Liver (tissue), 9 donors: ENCODE data around the gene TCERG1L. TPM values are rescaled to one million over a fixed set of nuclear protein-coding genes. Genes with fewer than 3 reads are reported as not detected.

Source experiments
- DNase-seq: peaks from one replicate; pipeline ENCODE4 v3.0.0-alpha.2; 2017; ENCODE audit warnings: low spot score
- H3K27ac ChIP-seq, 2 donors: one replicate each; pipeline ENCODE4 v1.7.0; 2013; ENCODE audit warnings: inconsistent platforms in 2 of 2, low read length in 2 of 2, control low read depth in 1 of 2, low read depth in 1 of 2, mild to moderate bottlenecking in 1 of 2
- H3K27me3 ChIP-seq, 4 donors: one replicate each; pipeline versions ENCODE4 v1.6.1 to v1.7.0; 2013; ENCODE audit warnings: low read length in 3 of 4, inconsistent platforms in 1 of 4, mild to moderate bottlenecking in 1 of 4, moderate library complexity in 1 of 4; ENCODE audit not compliant: control insufficient read depth in 4 of 4, insufficient read depth in 4 of 4
- H3K36me3 ChIP-seq, 4 donors: one replicate each; pipeline versions ENCODE4 v1.6.1 to v1.7.0; 2013; ENCODE audit warnings: low read length in 3 of 4, mild to moderate bottlenecking in 3 of 4, low read depth in 1 of 4, moderate library complexity in 1 of 4; ENCODE audit not compliant: control insufficient read depth in 4 of 4, insufficient read depth in 3 of 4
- H3K4me1 ChIP-seq, 4 donors: one replicate each; pipeline versions ENCODE4 v1.6.1 to v1.7.0; 2013; ENCODE audit warnings: low read length in 3 of 4, mild to moderate bottlenecking in 3 of 4, moderate library complexity in 1 of 4; ENCODE audit not compliant: control insufficient read depth in 4 of 4, insufficient read depth in 4 of 4
- H3K4me3 ChIP-seq, 3 donors: one replicate each; pipeline versions ENCODE4 v1.6.1 to v1.7.0; 2013; ENCODE audit warnings: low read length in 3 of 3, control low read depth in 1 of 3, low read depth in 1 of 3, mild to moderate bottlenecking in 1 of 3
- H3K9ac ChIP-seq, 2 donors: one replicate each; pipeline ENCODE4 v1.7.0; 2013; ENCODE audit warnings: low read length in 2 of 2, mild to moderate bottlenecking in 2 of 2, moderate library complexity in 2 of 2, control low read depth in 1 of 2, low read depth in 1 of 2
- H3K9me3 ChIP-seq, 4 donors: one replicate each; pipeline versions ENCODE4 v1.6.1 to v1.7.0; 2013; ENCODE audit warnings: low read length in 3 of 4; ENCODE audit not compliant: control insufficient read depth in 4 of 4
- ATF3 ChIP-seq: IDR thresholded peaks from 2 replicates; pipeline ENCODE4 v1.6.1; 2016; ENCODE audit warnings: antibody characterized with exemption
- EGR1 ChIP-seq, 2 donors: IDR thresholded peaks; 2 replicates each; pipeline ENCODE4 v1.6.1; 2016 to 2018; ENCODE audit warnings: antibody characterized with exemption in 2 of 2, low read depth in 2 of 2
- FOXA1 ChIP-seq: IDR thresholded peaks from 2 replicates; pipeline ENCODE4 v1.6.1; 2016; ENCODE audit warnings: antibody characterized with exemption
- FOXA2 ChIP-seq: IDR thresholded peaks from 2 replicates; pipeline ENCODE4 v1.6.1; 2016; ENCODE audit warnings: antibody characterized with exemption
- GABPA ChIP-seq, 2 donors: IDR thresholded peaks in 1 of 2; conservative IDR thresholded peaks in 1 of 2; 2 replicates each; pipeline ENCODE4 v1.6.1; 2016; ENCODE audit warnings: antibody characterized with exemption in 2 of 2, mild to moderate bottlenecking in 1 of 2, moderate library complexity in 1 of 2
- HNF4A ChIP-seq, 2 donors: conservative IDR thresholded peaks; 2 replicates each; pipeline ENCODE4 v1.6.1; 2016; ENCODE audit warnings: antibody characterized with exemption in 2 of 2, mild to moderate bottlenecking in 2 of 2
- HNF4G ChIP-seq: IDR thresholded peaks from 2 replicates; pipeline ENCODE4 v1.6.1; 2016; ENCODE audit warnings: antibody characterized with exemption
- JUND ChIP-seq, 2 donors: IDR thresholded peaks; 2 replicates each; pipeline ENCODE4 v1.6.1; 2016; ENCODE audit warnings: antibody characterized with exemption in 2 of 2
- NR2F2 ChIP-seq: IDR thresholded peaks from 2 replicates; pipeline ENCODE4 v1.6.1; 2016; ENCODE audit warnings: antibody characterized with exemption
- RAD21 ChIP-seq, 2 donors: IDR thresholded peaks; 2 replicates each; pipeline ENCODE4 v1.6.1; 2016; ENCODE audit warnings: antibody characterized with exemption in 2 of 2, mild to moderate bottlenecking in 2 of 2
- REST ChIP-seq: IDR thresholded peaks from 2 replicates; pipeline ENCODE4 v1.6.1; 2016; ENCODE audit warnings: antibody characterized with exemption, mild to moderate bottlenecking
- RXRA ChIP-seq, 2 donors: IDR thresholded peaks; 2 replicates each; pipeline ENCODE4 v1.6.1; 2017 to 2018; ENCODE audit warnings: antibody characterized with exemption in 2 of 2, mild to moderate bottlenecking in 1 of 2
- SP1 ChIP-seq: IDR thresholded peaks from 2 replicates; pipeline ENCODE4 v1.6.1; 2018; ENCODE audit warnings: antibody characterized with exemption, mild to moderate bottlenecking
- TAF1 ChIP-seq: conservative IDR thresholded peaks from 2 replicates; pipeline ENCODE4 v1.6.1; 2016; ENCODE audit warnings: antibody characterized with exemption, mild to moderate bottlenecking
- YY1 ChIP-seq: IDR thresholded peaks from 2 replicates; pipeline ENCODE4 v1.6.1; 2016; ENCODE audit warnings: antibody characterized with exemption, mild to moderate bottlenecking
- WGBS: extraction: QIAGEN DNeasy Blood & Tissue Kit; methylation state at CpG from one replicate; pipeline ENCODE4 v1.1.7; 2013; 5-methylcytosine and 5-hydroxymethylcytosine counted together
- polyA plus RNA-seq, 2 donors: library from polyadenylated mRNA; stranded (reverse) in 1 of 2; unstranded in 1 of 2; fragments of 200-250 nt in 1 of 2; fragments of >200 nt in 1 of 2; fragmentation: Nextera tagmentation in 1 of 2; extraction: Ambion mirVana in 1 of 2; gene quantifications; one replicate each; pipeline versions ENCODE4 v1.2.1 to v1.2.3, GENCODE V29; 2013 to 2015
- total RNA-seq, 2 donors: library from RNA; depleted of rRNA; stranded (reverse); fragments of >200 nt; gene quantifications; one replicate each; pipeline ENCODE4 v1.2.3, GENCODE V29; 2014
- TF ChIP-seq, protein P1 (sequence below): IDR thresholded peaks from 2 replicates; pipeline ENCODE4 v1.6.1; 2016; ENCODE audit warnings: antibody characterized with exemption
- TF ChIP-seq, protein P2 (sequence below): IDR thresholded peaks from 2 replicates; pipeline ENCODE4 v1.6.1; 2016; ENCODE audit warnings: antibody characterized with exemption
- TF ChIP-seq, protein P3 (sequence below): fragments of 150-350 bp; IDR thresholded peaks from 2 replicates; pipeline ENCODE4 v1.5.1; 2017; ENCODE audit warnings: improper control_type of control experiment, low read depth, low read length; ENCODE audit not compliant: missing input control
- donor health status: healthy.
- donor health status: healthy.
- donor health status: healthy.
- donor health status: healthy.
- donor health status: healthy.

TCERG1L gene
- total and polyA plus RNA-seq, 4 donors = not detected

DNA sequence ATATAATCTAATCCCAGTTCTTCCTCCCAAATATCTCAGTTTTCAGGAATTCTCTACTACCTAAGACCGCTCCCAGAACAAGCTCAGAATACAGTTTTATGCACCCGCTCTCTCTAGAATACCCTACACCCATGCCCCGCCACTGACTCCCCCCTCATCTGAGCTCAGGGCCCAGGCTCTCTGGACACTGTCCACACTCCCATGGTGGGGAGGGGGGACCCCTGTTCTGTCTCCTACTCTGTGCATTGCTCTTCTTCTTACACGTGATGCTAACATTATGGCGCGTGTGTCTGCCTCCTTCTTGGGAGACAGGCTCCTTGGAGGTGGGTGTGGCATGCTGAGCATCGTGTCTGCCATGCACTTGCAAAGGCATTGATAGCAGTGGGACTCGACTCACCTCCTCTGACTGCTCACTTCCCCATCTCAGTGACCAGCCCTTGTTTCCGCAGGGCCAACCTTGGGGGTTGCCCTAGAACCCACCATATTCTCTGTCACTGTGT, 127.9 kb downstream of the TCERG1L start:
- H3K4me1 ChIP-seq = no peaks in the 10 kb centered on the region
- no peak for DNase-seq
- no peak overlapping the region for H3K4me3 ChIP-seq
- H3K36me3 ChIP-seq = no peaks in the 10 kb centered on the region
- no peak overlapping the region for H3K9ac ChIP-seq
- no peak overlapping the region for H3K27ac ChIP-seq
- TF ChIP-seq ATF3 (no peak), GABPA (IDR thresholded peaks at IDR 0.05 in 1 of 2, conservative IDR thresholded peaks at IDR 0.05 in 1 of 2) (no peak), RXRA (IDR thresholded peaks at IDR 0.05) (no peak), HNF4A (conservative IDR thresholded peaks at IDR 0.05) (no peak), RAD21 (IDR thresholded peaks at IDR 0.05) (no peak), FOXA1 (no peak), NR2F2 (no peak), EGR1 (IDR thresholded peaks at IDR 0.05; ENCODE audit: low read depth in 2 of 2) (no peak), SP1 (no peak), JUND (IDR thresholded peaks at IDR 0.05) (no peak), REST (no peak), TAF1 (no peak), FOXA2 (no peak), YY1 (no peak), HNF4G (no peak)
- TF ChIP-seq, protein P1, sequence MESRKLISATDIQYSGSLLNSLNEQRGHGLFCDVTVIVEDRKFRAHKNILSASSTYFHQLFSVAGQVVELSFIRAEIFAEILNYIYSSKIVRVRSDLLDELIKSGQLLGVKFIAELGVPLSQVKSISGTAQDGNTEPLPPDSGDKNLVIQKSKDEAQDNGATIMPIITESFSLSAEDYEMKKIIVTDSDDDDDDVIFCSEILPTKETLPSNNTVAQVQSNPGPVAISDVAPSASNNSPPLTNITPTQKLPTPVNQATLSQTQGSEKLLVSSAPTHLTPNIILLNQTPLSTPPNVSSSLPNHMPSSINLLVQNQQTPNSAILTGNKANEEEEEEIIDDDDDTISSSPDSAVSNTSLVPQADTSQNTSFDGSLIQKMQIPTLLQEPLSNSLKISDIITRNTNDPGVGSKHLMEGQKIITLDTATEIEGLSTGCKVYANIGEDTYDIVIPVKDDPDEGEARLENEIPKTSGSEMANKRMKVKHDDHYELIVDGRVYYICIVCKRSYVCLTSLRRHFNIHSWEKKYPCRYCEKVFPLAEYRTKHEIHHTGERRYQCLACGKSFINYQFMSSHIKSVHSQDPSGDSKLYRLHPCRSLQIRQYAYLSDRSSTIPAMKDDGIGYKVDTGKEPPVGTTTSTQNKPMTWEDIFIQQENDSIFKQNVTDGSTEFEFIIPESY = no peak
- TF ChIP-seq, protein P2, sequence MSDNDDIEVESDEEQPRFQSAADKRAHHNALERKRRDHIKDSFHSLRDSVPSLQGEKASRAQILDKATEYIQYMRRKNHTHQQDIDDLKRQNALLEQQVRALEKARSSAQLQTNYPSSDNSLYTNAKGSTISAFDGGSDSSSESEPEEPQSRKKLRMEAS = no peak
- TF ChIP-seq, protein P3, sequence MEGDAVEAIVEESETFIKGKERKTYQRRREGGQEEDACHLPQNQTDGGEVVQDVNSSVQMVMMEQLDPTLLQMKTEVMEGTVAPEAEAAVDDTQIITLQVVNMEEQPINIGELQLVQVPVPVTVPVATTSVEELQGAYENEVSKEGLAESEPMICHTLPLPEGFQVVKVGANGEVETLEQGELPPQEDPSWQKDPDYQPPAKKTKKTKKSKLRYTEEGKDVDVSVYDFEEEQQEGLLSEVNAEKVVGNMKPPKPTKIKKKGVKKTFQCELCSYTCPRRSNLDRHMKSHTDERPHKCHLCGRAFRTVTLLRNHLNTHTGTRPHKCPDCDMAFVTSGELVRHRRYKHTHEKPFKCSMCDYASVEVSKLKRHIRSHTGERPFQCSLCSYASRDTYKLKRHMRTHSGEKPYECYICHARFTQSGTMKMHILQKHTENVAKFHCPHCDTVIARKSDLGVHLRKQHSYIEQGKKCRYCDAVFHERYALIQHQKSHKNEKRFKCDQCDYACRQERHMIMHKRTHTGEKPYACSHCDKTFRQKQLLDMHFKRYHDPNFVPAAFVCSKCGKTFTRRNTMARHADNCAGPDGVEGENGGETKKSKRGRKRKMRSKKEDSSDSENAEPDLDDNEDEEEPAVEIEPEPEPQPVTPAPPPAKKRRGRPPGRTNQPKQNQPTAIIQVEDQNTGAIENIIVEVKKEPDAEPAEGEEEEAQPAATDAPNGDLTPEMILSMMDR = no peak
- peaks cover 0 to 3% (median 0%) of the 10 kb centered on the region in 4 donors for H3K27me3 ChIP-seq
- no peaks in the 10 kb centered on the region for H3K9me3 ChIP-seq
- 86% methylated on average over 9 of the region's 9 CpGs for WGBS
